ENCODE results near the gene KRTAP5-11. TPM values are rescaled to one million over a fixed set of nuclear protein-coding genes. Genes with fewer than 3 reads are reported as not detected.
"Not testable (repeated sequence)": the region's sequence is repeated elsewhere in the genome, so short reads cannot be mapped to it uniquely, and the experiment has no call there.

The KRTAP5-11 gene, protein sequence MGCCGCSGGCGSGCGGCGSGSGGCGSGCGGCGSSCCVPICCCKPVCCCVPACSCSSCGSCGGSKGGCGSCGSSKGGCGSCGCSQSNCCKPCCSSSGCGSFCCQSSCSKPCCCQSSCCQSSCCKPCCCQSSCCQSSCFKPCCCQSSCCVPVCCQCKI
- not detected in 2 replicates for total RNA-seq (2014; rRNA removed; shearing (Covaris generic))

DNA sequence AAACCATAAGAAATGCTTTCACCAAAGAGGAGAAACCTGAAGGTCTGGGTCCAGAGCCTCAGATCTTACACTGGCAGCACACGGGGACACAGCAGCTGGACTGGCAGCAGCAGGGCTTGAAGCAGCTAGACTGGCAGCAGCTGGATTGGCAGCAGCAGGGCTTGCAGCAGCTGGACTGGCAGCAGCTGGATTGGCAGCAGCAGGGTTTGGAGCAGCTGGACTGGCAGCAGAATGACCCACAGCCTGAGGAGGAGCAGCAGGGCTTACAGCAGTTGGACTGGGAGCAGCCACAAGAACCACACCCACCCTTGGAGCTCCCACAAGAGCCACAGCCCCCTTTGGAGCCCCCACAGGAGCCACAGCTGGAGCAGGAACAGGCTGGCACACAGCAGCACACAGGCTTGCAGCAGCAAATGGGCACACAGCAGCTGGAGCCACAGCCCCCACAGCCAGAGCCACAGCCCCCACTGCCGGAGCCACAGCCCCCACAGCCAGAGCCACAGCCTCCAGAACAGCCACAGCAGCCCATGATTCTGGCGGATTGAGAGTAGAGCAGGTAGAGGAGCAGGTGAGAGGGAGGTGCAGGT is at the start of gene KRTAP5-11:
Gene KRTAP5-11, minus strand, starts transcription at position 567 of the 587 bp plus-strand sequence. Its CDS starts 38 bp downstream, at position 529.
- DNase-seq (ENCODE audit: low spot score) = no peak

DNA sequence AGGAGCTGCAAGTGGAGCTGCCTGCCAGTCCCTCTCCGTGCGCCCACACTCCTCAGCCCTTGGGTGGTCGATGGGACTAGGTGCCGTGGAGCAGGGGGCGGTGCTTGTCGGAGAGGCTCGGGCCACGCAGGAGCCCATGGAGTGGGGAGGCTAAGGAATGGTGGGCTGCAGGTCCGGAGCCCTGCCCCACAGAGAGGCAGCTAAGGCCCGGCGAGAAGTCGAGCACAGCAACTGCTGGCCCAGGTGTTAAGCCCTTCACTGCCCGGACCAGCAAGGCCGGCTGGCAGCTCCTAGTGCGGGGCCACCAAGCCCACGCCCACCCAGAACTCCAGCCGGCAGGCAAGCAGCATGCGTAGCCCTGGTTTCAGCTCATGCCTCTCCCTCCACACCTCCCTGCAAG is 48.9 kb upstream of the KRTAP5-11 start:
- not testable (repeated sequence) for DNase-seq (ENCODE audit: low spot score)

DNA sequence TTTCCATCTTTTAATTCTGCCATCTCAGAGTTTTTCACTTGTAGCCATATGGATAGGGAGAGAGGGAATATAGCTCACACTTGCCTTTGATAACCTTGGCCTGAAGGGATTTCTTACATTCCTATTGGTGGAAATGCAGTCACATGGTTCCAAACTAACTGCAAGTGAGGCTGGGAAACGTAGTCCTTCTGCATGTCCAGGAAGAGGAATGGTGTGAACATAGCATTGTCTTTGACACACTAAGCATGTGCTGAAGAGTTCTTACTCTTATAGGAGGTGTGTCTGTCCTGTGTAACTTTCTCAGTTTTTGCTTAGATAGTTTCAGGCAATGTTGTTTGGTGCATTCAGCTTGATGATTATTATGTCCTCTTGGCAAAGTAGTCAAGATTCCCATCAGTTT is 47.4 kb upstream of the KRTAP5-11 start:
- peak; percentile 39 for DNase-seq (ENCODE audit: low spot score)

DNA sequence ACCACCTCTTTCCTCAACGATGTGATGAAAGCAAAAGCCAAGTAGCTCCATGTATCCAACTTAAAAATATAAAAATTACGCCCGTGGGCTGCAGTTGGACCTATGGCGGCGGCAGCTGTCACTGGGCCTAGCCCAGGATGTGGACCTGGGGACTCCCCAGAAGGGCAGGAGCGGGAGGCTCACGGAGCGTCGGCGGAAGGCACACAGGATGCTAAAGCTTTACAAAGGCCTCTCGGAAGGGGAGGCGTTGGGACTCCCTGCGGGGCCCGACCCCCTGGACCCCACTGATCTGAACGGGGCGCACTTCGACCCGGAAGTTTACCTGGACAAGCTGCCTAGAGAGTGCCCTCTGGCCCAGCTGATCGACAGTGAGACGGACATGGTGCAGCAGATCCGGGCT is 46.3 kb upstream of the KRTAP5-11 start:
- not testable (repeated sequence) for DNase-seq (ENCODE audit: low spot score)

DNA sequence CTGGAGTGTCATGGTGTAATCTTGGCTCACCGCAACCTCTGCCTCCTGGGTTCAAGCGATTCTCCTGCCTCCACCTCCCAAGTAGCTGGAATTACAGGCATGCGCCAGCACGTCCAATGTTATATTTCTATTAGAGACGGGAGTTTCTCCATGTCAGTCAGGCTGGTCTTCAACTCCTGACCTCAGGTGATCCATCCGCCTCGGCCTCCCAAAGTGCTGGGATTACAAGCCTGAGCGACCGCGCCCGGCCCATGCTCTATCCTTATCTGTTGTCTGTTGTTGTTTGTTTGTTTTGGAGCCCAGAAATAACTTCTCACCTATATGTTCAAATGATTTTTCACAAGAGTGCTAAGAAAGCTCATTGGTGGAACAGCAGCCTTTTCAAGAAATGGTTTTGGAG is 40.6 kb upstream of the KRTAP5-11 start:
- DNase-seq (ENCODE audit: low spot score) = not testable (repeated sequence)

DNA sequence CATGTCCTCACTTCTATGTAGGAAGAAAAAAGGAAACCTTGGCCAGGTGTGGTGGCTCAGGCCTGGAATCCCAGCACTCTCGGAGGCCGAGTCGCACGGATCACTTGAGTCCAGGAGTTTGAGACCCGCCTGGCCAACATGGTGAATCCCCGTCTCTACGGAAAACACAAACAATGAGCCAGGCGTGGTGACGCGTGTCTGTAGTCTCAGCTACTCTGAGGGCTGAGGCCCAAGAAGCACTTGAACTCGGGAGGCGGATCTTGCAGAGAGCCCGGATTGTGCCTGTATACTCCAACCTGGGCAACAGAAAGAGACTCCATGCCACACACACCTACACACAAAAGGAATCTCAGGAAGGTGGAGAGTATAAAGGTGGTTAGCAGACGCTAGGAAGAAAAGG is 39.9 kb upstream of the KRTAP5-11 start:
- not testable (repeated sequence) for DNase-seq (ENCODE audit: low spot score)

DNA sequence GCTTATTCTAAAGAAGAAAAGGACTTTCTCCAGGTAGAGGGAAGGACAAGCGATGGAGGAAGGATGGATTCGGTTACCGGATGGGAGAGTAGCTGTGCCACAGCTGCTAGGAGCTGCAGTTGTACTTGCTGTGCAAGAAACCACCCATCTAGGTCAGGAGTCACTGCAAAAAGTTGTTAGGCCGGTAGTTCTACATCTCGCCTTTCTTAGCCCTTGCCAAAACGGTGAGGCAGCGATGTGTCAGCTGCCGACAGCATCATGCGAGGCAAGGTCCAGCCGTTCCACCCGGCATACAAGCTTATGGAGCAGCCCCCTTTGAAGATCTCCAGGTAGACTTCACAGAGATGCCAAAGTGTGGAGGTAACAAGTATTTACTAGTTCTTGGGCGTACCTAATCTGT is 32.3 kb upstream of the KRTAP5-11 start:
- DNase-seq (ENCODE audit: low spot score) = peak; percentile 88

DNA sequence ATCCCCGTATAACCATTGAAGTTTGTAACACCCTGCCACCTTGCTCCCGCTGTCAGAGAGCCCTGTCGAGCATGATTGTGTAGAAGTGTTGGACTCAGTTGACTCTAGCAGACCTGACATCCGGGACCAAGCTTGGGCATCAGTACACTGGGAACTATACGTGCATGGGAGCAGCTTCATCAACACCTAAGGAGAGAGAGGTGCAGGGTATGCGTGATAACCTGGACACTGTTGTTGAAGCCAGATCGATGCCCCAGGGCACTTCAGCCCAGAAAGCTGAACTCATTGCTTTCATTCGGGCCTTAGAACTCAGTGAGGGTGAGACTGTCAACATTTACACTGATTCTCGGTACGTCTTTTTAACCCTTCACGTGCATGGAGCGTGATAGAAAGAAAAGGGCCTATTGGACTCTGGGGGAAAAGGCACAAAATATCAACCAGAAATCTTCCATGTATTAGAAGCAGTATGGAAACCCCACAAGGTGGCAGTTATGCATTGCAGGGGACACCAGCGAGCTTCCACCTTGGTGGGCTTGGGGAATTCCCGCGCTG is 31.8 kb upstream of the KRTAP5-11 start:
- not testable (repeated sequence) for DNase-seq (ENCODE audit: low spot score)

DNA sequence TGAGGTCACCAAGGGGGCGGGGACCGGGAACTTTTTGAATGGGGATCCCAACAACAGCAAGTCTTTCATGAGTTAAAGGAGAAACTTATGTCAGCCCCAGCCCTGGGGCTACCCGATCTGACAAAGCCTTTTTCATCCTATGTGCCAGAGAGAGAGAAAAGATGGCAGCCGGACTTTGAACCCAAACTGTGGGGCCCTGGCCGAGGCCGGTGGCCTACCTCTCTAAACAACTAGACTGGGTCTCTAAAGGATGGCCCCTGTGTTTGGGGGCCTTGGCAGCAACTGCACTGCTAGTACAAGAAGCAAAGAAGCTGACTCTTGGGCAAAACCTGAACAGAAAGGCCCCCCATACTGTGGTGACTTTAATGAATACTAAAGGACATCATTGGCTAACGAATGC is 31.3 kb upstream of the KRTAP5-11 start:
- not testable (repeated sequence) for DNase-seq (ENCODE audit: low spot score)

DNA sequence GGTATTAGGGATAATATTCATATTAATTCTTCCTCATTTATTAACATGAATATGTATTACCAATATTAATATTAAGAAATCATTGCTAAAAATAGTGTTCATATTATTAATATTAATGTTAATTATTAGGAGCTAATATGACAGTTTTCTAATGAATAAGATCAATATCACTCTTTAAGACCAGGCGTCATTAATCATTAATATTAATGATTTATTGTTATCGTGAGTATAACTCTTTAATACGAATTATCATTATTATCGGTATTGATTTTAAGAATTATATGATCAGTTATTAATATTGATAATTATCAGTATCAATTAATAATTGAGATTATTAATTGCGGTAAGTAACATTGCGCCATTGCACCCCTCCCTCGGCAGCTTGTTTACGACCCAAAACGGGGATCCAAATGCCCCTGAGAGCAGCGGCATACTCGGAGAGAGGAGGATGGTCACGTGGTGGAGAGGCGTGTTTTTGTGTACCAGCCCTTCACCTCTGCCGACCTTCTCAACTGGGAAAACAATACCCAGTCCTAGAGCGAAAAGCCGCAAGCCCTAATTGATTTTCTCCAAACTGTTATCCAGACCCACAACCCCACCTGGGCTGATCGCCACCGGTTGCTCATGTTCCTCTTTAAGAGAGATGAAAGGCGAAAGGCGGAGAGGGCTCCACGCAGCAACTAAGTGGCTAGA is 28.7 kb upstream of the KRTAP5-11 start:
- DNase-seq (ENCODE audit: low spot score) = not testable (repeated sequence)

DNA sequence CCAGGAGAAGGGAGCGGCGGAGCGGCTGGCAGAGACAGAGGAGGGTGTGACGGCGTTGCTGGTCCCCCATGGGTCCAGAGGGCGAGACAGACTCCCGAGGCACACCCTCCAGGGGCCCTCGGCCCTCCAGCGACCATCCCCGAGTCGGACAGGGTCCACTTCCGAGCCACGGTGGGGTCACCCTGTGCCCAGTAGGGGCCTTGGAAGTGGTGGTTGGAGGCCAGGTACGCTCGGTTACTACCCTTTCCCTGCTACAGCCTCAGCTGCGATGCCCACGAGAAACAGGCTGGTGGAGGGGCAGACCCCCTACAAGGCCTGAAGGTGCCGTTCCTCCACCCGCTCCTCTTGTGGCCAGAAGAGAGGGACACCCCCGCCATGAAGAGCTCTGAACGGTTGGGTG is 25.6 kb upstream of the KRTAP5-11 start:
- DNase-seq (ENCODE audit: low spot score) = not testable (repeated sequence)

DNA sequence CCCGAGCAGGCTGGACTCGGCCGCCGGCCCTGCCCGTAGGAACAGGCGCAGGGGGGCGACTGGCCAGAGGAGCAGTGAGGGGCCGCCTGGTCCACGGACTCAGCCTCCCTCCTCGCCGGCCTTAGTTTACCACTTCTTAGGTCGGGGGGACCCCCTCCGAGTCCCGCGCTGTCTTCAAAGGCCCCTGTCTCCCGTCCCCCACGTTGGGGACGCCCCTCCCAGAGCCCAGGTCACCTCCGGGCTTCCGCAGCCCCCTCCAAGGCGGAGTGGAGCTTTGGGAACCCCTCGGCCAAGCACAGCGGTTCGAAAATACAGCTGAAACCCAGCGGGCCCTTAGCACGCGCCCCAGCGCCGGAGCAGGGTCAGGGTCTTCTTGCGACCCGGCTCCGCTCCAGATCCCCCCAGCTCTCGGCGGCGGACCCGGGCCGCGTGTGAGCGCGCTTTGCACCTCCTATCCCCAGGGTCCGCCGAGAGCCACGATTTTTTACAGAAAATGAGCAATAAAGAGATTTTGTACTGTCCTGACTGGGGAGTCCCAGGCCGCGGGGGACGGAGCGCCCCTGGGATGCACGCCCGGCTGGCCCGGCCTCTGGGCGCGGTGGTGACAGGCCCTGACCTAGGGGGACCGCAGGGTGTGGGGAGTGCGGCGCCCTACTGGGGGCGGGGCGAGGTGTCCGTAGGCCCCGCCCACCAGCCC is 25.0 kb upstream of the KRTAP5-11 start:
- DNase-seq (ENCODE audit: low spot score) = not testable (repeated sequence)

DNA sequence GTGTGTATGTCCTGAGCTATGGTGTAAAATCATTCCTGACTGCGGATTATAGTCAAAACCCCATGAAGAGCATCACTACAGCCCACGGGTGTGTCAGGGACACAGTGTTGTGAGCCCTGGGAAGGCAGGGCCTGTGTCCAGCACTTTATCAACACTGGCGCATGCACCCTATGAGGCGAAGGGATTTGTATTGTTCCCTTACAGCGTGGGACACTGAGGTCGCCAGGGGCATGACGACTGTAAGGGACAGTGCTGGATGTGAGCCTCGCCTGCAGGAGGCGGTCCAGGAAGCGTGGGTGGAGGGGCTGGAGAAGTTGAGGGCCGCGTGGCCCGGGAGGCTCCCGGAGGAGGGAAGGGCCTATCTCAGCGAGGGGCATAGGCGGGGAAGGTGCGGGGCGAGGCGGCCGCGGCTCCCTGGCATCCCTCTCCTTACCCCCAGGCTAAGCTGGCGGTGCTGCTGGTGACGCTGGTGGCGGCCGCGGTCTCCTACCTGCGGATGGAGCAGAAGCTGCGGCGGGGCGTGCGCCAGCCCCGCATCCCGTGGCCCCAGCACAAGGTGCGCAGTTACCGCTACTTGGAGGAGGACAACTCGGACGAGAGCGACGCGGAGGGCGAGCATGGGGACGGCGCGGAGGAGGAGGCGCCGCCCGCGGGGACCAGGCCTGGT is 24.3 kb upstream of the KRTAP5-11 start:
- not testable (repeated sequence) for DNase-seq (ENCODE audit: low spot score)

DNA sequence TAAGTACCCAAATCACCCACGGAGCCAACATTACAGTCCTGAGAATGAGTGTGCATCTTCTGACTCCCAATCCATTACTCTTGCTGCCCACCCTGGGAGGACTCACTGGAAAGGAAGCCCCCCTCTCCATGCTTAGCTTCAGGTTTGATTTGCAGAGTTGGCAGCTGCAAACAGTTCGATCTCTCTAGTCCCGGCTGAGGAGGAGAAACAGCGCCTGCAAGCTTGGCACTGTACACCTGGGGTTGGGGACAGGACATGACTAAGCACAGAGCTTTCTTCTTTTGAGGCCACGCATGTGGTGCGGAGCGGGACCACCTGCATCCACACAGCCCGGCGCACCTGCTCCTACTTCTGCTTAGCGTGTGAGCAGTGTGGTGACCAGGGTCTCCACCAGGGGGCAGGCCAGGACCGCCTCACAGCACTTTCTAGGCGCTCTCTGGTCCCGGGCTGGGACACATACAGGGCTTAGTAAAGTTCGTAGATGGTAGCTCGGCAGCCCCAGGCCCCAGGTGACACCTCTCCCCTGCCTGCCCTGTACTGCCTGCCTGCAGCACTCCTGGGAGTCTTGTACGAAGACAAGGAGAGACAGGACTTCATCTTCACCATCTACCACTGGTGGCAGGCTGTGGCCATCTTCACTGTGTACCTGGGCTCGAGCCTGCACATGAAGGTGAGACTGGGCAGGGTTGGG is 22.3 kb upstream of the KRTAP5-11 start:
- peak; percentile 19 for DNase-seq (ENCODE audit: low spot score)

DNA sequence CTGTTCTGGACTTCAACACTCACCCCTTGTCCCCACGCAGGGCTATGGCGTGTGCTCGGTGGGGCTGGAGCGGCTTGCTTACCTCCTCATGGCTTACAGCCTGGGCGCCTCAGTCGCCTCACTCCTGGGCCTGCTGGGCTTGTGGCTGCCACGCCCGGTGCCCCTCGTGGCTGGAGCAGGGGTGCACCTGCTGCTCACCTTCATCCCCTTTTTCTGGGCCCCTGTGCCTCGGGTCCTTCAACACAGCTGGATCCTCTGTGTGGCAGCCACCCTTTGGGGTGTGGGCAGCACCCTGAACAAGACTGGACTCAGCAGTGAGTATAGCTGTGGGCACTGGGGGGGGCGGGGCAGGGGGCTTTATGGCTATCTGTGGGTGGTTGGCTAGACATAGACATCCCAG is 20.5 kb upstream of the KRTAP5-11 start:
- not testable (repeated sequence) for DNase-seq (ENCODE audit: low spot score)

DNA sequence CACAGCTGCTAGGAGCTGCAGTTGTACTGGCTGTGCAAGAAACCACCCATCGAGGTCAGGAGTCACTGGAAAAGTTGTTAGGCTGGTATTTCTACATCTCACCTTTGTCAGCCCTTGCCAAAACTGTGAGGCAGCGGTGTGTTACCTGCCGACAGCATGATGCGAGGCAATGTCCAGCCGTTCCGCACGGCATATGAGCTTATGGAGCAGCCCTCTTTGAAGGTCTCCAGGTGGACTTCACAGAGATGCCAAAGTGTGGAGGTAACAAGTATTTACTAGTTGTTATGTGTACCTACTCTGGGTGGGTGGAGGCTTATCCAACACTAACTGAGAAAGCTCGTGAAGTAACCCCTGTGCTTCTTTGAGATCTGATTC is 6.9 kb upstream of the KRTAP5-11 start:
- not testable (repeated sequence) for DNase-seq (ENCODE audit: low spot score)

DNA sequence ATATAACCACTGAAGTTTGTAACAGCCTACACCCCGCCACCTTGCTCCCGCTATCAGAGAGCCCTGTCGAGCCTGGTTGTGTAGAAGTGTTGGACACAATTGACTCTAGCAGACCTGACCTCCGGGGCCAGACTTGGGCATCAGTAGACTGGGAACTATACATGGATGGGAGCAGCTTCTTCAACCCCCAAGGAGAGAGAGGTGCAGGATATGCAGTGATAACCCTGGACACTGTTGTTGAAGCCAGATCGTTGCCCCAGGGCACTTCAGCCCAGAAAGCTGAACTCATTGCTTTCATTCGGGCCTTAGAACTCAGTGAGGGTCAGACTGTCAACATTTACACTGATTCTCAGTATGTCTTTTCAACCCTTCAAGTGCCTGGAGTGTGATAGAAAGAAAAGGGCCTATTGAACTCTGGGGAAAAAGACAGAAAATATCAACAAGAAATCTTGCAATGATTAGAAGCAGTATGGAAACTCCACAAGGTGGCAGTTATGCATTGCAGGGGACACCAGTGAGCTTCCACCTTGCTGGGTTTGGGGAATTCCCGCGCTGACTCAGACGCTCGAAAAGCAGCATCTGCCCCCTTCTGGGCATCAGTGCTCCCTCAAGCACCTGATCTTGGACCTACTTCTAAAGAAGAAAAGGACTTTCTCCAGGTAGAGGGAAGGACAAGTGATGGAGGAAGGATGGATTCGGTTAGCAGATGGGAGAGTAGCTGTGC is 6.3 kb upstream of the KRTAP5-11 start:
- DNase-seq (ENCODE audit: low spot score) = peak; percentile 54

DNA sequence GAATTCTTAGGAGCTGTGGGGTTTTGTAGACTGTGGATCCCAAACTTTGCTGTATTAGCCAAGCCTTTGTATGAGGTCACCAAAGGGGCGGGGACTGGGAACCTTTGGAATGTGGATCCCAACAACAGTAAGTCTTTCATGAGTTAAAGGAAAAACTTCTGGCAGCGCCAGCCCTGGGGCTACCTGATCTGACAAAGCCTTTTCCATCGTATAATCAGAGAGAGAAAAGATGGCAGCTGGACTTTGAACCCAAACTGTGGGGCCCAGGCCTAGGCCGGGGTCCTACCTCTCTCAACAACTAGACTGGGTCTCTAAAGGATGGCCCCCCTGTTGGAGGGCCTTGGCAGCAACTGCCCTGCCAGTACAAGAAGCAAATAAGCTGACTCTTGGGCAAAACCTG is 5.6 kb upstream of the KRTAP5-11 start:
- peak; percentile 13 for DNase-seq (ENCODE audit: low spot score)

DNA sequence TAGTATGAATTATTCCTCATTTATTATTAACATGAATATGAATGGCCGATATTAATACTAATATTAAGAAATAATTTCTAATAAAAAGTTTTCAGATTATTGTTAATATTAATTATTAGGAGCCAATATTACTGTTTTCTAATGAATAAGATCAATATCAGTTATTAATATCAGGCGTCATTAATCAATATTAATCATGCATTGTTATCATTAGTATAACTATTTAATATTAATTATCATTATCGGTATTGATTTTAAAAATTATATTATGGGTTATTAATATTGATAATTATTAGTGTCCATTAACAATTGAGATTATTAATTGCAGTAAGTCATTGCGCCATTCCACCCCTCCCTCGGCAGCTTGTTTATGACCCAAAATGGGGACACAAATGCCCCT is 3.0 kb upstream of the KRTAP5-11 start:
- not testable (repeated sequence) for DNase-seq (ENCODE audit: low spot score)

DNA sequence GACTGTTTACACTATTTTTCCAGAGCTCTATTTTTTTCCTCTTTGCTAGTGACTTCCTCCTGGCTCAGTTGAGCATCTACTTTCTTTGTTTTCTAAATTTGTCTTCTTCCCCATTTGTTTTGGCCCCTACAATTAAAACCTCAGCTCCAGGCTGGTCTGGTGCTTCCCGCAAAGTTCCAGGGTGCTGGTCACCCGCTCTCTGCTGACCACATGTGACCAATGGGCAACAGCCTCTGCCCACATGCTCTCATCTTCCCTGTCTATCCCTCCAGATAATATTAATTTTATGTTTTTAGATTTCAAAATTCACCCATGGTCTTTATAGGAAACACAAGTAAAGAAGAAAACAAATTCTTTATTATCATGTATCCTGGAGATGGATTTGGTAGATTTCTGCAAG is 294 bp upstream of the KRTAP5-11 start:
- DNase-seq (ENCODE audit: low spot score) = not testable (repeated sequence)
